Camera-type eye (tissue), 1 donor: ENCODE measurements around the gene PLEKHB1. TPM values are rescaled to one million over a fixed set of nuclear protein-coding genes. Genes with fewer than 3 reads are reported as not detected.

Experiments
- total RNA-seq: library from RNA; depleted of rRNA; stranded (reverse); fragments of >200 nt; gene quantifications from one replicate; pipeline ENCODE4 v1.2.3, GENCODE V29; 2014

Gene PLEKHB1, protein sequence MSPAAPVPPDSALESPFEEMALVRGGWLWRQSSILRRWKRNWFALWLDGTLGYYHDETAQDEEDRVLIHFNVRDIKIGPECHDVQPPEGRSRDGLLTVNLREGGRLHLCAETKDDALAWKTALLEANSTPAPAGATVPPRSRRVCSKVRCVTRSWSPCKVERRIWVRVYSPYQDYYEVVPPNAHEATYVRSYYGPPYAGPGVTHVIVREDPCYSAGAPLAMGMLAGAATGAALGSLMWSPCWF
- 91.2 TPM for total RNA-seq

DNA sequence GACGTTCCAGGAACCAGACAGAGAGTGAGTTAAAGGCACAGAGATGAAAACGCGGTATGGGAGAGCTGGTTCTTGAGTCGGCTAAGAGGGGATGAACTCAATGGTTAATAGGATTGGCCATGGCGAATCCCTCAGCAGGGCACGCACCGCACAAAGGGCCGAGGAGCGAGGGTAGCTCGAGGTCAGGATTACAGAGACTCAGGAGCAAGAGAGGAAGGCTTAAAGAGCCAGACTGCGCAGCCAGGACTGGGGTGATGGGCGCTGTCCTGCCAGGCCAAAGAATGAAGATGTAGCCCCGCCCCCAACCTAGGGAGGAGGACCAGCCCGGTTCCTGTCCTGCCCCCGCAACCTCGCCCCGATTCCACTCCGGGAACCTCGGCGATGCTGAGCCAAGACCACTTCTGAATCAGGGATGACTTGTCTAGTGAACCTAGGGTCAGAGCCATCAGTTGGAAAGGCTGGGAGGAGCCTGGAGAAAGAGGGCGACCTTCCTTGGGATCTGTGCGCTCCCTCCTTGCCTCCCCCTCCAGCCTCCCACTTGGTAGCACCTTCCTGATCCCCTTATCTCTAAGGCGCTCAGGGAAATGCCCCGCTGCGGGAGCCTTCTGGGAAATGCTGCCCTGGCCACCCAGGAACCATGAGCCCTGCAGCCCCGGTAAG lies at the start of gene PLEKHB1:
TSS of gene PLEKHB1 (plus strand) at position 610 of the 660 bp plus-strand sequence. CDS start at position 638, 28 bp downstream.

GRCh38 chr11:73597956-73598718 lies 48.2 kb upstream of the PLEKHB1 start, which contains the start of gene FAM168A:
Gene FAM168A, minus strand, starts transcription at chr11:73598112. Its CDS starts 129,638 bp downstream, at chr11:73468474.

Other genes starting within 250 kb of the PLEKHB1 start
- 70.3 TPM for gene FAM168A, start 48.5 kb upstream of the PLEKHB1 start, total RNA-seq
- 160 TPM for gene RAB6A, start 114.5 kb downstream of the PLEKHB1 start, total RNA-seq
- gene MRPL48, start 141.3 kb downstream of the PLEKHB1 start, total RNA-seq, result 23.8 TPM
- 34.4 TPM for gene COA4, start 230.3 kb downstream of the PLEKHB1 start, total RNA-seq
- 25.2 TPM for gene PAAF1, start 230.4 kb downstream of the PLEKHB1 start, total RNA-seq